Type B pancreatic cell (in vitro differentiated cells): Measurements from ENCODE around the gene ACVR2A. TPM values are rescaled to one million over a fixed set of nuclear protein-coding genes. Genes with fewer than 3 reads are reported as not detected.
A peak's percentile ranks its signal among the peaks of the same experiment; 100 is the strongest.

ENCODE experiments used
- DNase-seq: peaks from one replicate; pipeline ENCODE4 v3.0.0; 2021; ENCODE audit warnings: mixed read lengths; ENCODE audit not compliant: unreplicated experiment; ENCODE audit errors: extremely low spot score
- H3K27ac Mint-ChIP-seq: 2 replicates; pipeline ENCODE4 v1.8.0; 2021; ENCODE audit warnings: mild to moderate bottlenecking, mixed read lengths
- H3K27me3 Mint-ChIP-seq: 2 replicates; pipeline ENCODE4 v1.8.0; 2021; ENCODE audit warnings: mixed read lengths
- H3K36me3 Mint-ChIP-seq: 2 replicates; pipeline ENCODE4 v1.8.0; 2021; ENCODE audit warnings: mixed read lengths
- H3K4me1 Mint-ChIP-seq: one replicate; pipeline ENCODE4 v1.8.0; 2021; ENCODE audit warnings: mixed read lengths; ENCODE audit not compliant: unreplicated experiment
- H3K4me3 Mint-ChIP-seq: 2 replicates; pipeline ENCODE4 v1.8.0; 2021; ENCODE audit warnings: mild to moderate bottlenecking, mixed read lengths
- H3K9me3 Mint-ChIP-seq: 2 replicates; pipeline ENCODE4 v1.8.0; 2021; ENCODE audit warnings: mixed read lengths
- total RNA-seq: library from RNA; stranded (reverse); gene quantifications from 2 replicates; pipeline ENCODE4 v1.2.1, GENCODE V29; 2021; ENCODE audit warnings: low replicate concordance
- TF ChIP-seq, protein P1 (sequence below): fragments of 200-600 bp; sonication (generic); conservative IDR thresholded peaks from 2 replicates; pipeline ENCODE4 v1.5.0; 2021; ENCODE audit warnings: antibody characterized with exemption, mild to moderate bottlenecking

The ACVR2A gene
- total RNA-seq, 1 donor from 2014 or later = 31.9 TPM

DNA sequence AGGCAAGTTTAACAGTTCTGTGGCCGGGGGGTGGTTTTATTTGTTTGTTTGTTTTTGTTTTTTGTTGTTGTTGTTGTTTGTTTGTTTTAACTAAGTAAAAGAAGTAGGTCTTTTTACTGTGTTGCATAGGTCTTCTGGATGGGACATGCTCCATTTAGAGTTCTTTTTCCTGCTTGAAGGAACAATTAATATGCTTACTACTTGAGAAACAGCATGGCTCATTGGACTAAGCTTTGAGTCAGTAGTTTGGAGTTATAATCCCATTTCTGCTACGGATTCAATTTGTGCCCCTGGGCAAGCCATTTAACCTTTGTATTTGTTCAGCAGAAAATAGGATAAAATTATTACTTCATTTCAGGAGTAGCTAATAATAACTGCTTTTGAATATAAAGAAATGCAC, 8.7 kb upstream of the ACVR2A start:
- Mint-ChIP-seq H3K9me3 (no peaks in the 10 kb centered on the region), H3K36me3 (no peaks in the 10 kb centered on the region), H3K4me3 (no peak overlapping the region), H3K4me1 (no peaks in the 10 kb centered on the region), H3K27ac (no peak overlapping the region), H3K27me3 (no peaks in the 10 kb centered on the region)
- TF ChIP-seq, protein P1, sequence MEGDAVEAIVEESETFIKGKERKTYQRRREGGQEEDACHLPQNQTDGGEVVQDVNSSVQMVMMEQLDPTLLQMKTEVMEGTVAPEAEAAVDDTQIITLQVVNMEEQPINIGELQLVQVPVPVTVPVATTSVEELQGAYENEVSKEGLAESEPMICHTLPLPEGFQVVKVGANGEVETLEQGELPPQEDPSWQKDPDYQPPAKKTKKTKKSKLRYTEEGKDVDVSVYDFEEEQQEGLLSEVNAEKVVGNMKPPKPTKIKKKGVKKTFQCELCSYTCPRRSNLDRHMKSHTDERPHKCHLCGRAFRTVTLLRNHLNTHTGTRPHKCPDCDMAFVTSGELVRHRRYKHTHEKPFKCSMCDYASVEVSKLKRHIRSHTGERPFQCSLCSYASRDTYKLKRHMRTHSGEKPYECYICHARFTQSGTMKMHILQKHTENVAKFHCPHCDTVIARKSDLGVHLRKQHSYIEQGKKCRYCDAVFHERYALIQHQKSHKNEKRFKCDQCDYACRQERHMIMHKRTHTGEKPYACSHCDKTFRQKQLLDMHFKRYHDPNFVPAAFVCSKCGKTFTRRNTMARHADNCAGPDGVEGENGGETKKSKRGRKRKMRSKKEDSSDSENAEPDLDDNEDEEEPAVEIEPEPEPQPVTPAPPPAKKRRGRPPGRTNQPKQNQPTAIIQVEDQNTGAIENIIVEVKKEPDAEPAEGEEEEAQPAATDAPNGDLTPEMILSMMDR = no peak
- no peak for DNase-seq

GRCh38 chr2:147843391-147843863, 1.4 kb upstream of the ACVR2A start:
- H3K9me3 Mint-ChIP-seq = no peaks in the 10 kb centered on the region
- no peaks in the 10 kb centered on the region for H3K27me3 Mint-ChIP-seq
- TF ChIP-seq, protein P1 = no peak
- no peak for DNase-seq
- peaks cover 22% of the 10 kb centered on the region for H3K4me1 Mint-ChIP-seq
- H3K4me3 Mint-ChIP-seq = peak overlapping the region; percentile 92
- peak overlapping the region; percentile 78 for H3K27ac Mint-ChIP-seq
- H3K36me3 Mint-ChIP-seq = no peaks in the 10 kb centered on the region

DNA sequence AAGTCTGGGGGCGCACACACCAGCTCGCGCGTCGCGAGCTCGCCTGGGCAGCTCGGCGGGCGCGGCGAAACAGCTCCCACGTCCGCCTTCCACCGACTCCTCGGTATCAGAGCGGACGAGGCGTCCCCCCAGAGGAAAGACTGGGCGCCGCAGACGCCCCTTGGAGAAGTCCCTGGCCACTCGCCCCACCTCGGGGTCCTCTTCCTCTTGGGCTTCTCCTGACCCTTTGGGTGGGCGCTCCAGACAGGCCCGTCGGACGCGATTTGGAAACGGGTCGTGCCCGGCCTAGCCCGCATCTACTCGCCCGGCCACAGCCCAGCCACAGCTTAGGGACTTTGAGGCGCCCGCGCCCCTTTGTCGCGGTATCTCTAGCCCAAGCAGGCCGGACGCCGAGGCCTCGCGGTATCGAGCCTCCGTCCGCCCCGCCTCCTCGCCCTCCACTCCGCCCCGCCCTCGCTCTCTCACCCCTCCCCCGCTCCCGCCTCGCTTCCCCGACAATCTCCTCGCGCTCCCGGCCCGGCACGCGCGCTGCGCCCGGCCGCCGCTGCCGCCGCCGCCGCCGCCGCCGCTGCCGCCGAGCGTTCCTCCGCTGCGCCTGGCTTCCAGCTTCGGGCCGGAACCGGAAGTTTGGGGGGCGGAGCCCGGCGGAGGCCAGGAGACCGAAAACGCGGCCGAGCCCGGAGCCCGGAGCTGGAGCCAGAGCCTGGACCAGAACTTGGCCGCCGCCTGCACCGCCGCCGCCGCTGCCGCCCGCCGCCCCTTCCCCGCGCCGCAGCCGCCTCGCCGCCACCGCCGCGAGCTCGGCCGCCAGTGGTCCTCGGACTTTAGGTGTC, 749 bp upstream of the ACVR2A start:
- peaks cover 22% of the 10 kb centered on the region for H3K4me1 Mint-ChIP-seq
- no peaks in the 10 kb centered on the region for H3K27me3 Mint-ChIP-seq
- no peaks in the 10 kb centered on the region for H3K36me3 Mint-ChIP-seq
- H3K9me3 Mint-ChIP-seq = no peaks in the 10 kb centered on the region
- TF ChIP-seq, protein P1 = peak; percentile 55
- peak overlapping the region; percentile 91 for H3K27ac Mint-ChIP-seq
- peak overlapping the region; percentile 92 for H3K4me3 Mint-ChIP-seq
- DNase-seq = peak; percentile 96

GRCh38 chr2:147845411-147845971, 662 bp downstream of the ACVR2A start:
- Mint-ChIP-seq H3K4me3 (peak overlapping the region; percentile 92), H3K9me3 (peaks cover 6% of the 10 kb centered on the region), H3K27me3 (no peaks in the 10 kb centered on the region), H3K36me3 (peaks cover 5% of the 10 kb centered on the region), H3K4me1 (peaks cover 31% of the 10 kb centered on the region), H3K27ac (peak overlapping the region; percentile 91)
- TF ChIP-seq, protein P1 = no peak
- no peak for DNase-seq

DNA sequence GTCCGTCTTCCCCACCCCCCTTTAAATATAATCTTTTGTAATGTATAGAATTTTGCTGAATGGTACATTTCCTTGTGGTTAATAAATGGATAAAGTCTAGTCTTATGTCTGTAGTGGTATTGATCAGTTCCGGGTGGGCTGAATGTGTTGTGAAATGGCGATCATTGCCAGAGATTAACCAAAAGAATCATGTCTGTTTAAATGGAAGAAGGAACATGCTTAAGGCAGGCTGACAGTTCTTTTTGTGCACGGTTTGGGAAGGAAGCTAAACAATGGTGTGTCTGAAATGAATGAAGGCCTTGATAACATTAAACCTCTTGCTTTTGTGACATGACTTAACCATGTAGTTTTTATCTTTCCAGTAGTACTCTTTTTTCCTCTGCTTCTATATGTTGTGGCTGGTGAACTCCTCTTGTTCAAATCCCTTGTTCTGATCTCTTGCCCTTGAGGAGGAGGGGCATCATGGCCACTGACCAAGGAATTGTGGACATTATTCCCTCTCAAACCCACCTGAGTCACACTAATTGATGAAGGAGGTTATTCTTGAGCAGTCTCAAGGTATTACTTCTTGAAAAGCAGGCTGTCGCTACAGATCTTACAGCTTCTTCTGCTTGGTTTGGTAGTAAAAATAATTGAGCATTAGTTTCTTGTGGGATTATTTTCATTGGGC, 1.7 kb downstream of the ACVR2A start:
- H3K27ac Mint-ChIP-seq = peak overlapping the region; percentile 54
- no peaks in the 10 kb centered on the region for H3K27me3 Mint-ChIP-seq

More for the DNA sequence above, 1.7 kb downstream of the ACVR2A start:
- TF ChIP-seq, protein P1 = no peak
- H3K4me3 Mint-ChIP-seq = peak overlapping the region; percentile 92
- H3K36me3 Mint-ChIP-seq = peaks cover 6% of the 10 kb centered on the region
- DNase-seq = no peak
- peaks cover 7% of the 10 kb centered on the region for H3K9me3 Mint-ChIP-seq
- H3K4me1 Mint-ChIP-seq = peaks cover 35% of the 10 kb centered on the region
